Testis (tissue), 2 donors: ENCODE measurements around the gene COL6A6.

Experiments used
- POLR2A ChIP-seq: fragments of 450-650 bp; IDR thresholded peaks from one replicate; pipeline ENCODE4 v1.6.1; 2017; ENCODE audit warnings: antibody characterized with exemption, mild to moderate bottlenecking, moderate library complexity
- TF ChIP-seq, protein P1 (sequence below), 3 experiments: fragments of 450-650 bp in 2 of 3; fragments of 200-600 bp in 1 of 3; sonication (generic) in 1 of 3; IDR thresholded peaks; one replicate each; pipeline ENCODE4 v1.5.1; 2016 to 2019; ENCODE audit warnings: antibody characterized with exemption in 3 of 3, mild to moderate bottlenecking in 2 of 3, moderate library complexity in 1 of 3

DNA sequence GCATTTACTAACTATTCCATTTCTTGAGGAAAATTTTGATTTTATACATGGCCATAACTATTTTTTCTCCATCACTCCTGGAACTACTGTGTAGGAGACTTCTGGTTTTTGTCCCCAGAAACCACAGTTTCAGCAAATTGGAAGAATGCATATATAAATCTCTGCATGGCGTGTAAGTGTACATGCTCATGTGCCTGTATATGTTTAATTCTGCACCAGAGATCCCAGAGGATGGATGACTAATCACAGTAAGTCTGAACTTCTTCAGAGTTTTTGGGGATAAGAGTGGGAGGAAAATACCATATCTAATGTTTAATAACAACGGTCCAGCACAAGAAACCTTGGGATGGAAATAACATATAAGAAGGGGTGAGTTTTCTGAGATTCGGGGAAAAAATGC lies 10.9 kb upstream of the COL6A6 start:
- TF ChIP-seq, protein P1, sequence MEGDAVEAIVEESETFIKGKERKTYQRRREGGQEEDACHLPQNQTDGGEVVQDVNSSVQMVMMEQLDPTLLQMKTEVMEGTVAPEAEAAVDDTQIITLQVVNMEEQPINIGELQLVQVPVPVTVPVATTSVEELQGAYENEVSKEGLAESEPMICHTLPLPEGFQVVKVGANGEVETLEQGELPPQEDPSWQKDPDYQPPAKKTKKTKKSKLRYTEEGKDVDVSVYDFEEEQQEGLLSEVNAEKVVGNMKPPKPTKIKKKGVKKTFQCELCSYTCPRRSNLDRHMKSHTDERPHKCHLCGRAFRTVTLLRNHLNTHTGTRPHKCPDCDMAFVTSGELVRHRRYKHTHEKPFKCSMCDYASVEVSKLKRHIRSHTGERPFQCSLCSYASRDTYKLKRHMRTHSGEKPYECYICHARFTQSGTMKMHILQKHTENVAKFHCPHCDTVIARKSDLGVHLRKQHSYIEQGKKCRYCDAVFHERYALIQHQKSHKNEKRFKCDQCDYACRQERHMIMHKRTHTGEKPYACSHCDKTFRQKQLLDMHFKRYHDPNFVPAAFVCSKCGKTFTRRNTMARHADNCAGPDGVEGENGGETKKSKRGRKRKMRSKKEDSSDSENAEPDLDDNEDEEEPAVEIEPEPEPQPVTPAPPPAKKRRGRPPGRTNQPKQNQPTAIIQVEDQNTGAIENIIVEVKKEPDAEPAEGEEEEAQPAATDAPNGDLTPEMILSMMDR (IDR thresholded peaks at IDR 0.05): no peak
- TF ChIP-seq POLR2A: no peak
